ENCODE measurements around the gene C9orf153. TPM values are rescaled to one million over a fixed set of nuclear protein-coding genes. Genes with fewer than 3 reads are reported as not detected.

Gene C9orf153
- not detected in 2 replicates for total RNA-seq

GRCh38 chr9:86259557-86259956 is at the start of gene C9orf153:
Gene C9orf153, minus strand, starts transcription at chr9:86259657. Its CDS starts 30,054 bp downstream, at chr9:86229603.

GRCh38 chr9:86282077-86282978 is 22.9 kb upstream of the C9orf153 start, which contains the start of gene ISCA1:
Gene ISCA1, minus strand, starts transcription at chr9:86282538. Its CDS starts 80 bp downstream, at chr9:86282458.

Other genes starting within 250 kb of the C9orf153 start
- 60.9 and 65.7 TPM in 2 replicates for gene GOLM1, start 160.1 kb downstream of the C9orf153 start, total RNA-seq
- 12.2 and 15.8 TPM in 2 replicates for gene ISCA1, start 22.9 kb upstream of the C9orf153 start, total RNA-seq
- 17.5 and 20.2 TPM in 2 replicates for gene TUT7, start 94.8 kb upstream of the C9orf153 start, total RNA-seq

Measured in bronchus fibroblast of lung (primary cell).